ENCODE measurements around the gene MTX2. TPM values are rescaled to one million over a fixed set of nuclear protein-coding genes. Genes with fewer than 3 reads are reported as not detected.

Gene MTX2
- total RNA-seq, 1 experiment from 2014 or later: 30.8 TPM

GRCh38 chr2:176378323-176378722 is 109.1 kb downstream of the MTX2 start:
- no peak overlapping the region for H3K9ac ChIP-seq (ENCODE audit: extremely low read depth, insufficient read length, low read length)

More at GRCh38 chr2:176378323-176378722, 109.1 kb downstream of the MTX2 start:
- DNase-seq: no peak
- Histone ChIP-seq H3K56ac (ENCODE audit: insufficient read length, low read depth, low read length) (no peak overlapping the region), H2BK5ac (ENCODE audit: insufficient read length, low read length) (no peak overlapping the region), H3K4me2 (ENCODE audit: insufficient read depth, insufficient read length, low read length) (no peak overlapping the region), H3K23me2 (ENCODE audit: insufficient read length, low read depth, low read length, poor library complexity, severe bottlenecking) (no peaks in the 10 kb centered on the region), H3K79me1 (ENCODE audit: insufficient read depth, low read depth, low read length, poor library complexity, severe bottlenecking) (no peaks in the 10 kb centered on the region), H3K9me3 (ENCODE audit: control insufficient read depth, low read depth, low read length) (no peaks in the 10 kb centered on the region), H3K27me3 (ENCODE audit: insufficient read depth, low read length) (no peaks in the 10 kb centered on the region), H3K4ac (ENCODE audit: low read depth, low read length) (no peak overlapping the region), H2BK20ac (ENCODE audit: low read depth, low read length, poor library complexity, severe bottlenecking) (no peak overlapping the region), H4K20me1 (ENCODE audit: control insufficient read depth, insufficient read depth, insufficient read length) (no peaks in the 10 kb centered on the region), H2BK15ac (ENCODE audit: low read depth, low read length) (no peak overlapping the region), H2AFZ (ENCODE audit: low read length) (no peak overlapping the region), H2AK5ac (ENCODE audit: insufficient read length, low read length) (no peak overlapping the region), H3K14ac (ENCODE audit: insufficient read depth, low read length) (no peak overlapping the region), H3K27ac (ENCODE audit: insufficient read length, low read depth, low read length) (no peak overlapping the region), H4K5ac (ENCODE audit: insufficient read length, low read depth, low read length) (no peak overlapping the region), H3T11ph (ENCODE audit: low read length) (no peak overlapping the region), H3K23ac (ENCODE audit: insufficient read length, low read depth, low read length) (no peak overlapping the region), H4K91ac (ENCODE audit: insufficient read length, low read depth, low read length) (no peak overlapping the region), H3K18ac (ENCODE audit: insufficient read length, low read depth, low read length) (no peak overlapping the region), H3K79me2 (ENCODE audit: insufficient read depth, low read length) (no peaks in the 10 kb centered on the region), H2BK12ac (ENCODE audit: insufficient read length, low read depth, low read length) (no peak overlapping the region), H2BK120ac (ENCODE audit: low read depth, low read length, poor library complexity, severe bottlenecking) (no peak overlapping the region), H4K8ac (replicated peaks; ENCODE audit: insufficient read length, low read depth, low read length) (no peak overlapping the region), H3K4me1 (ENCODE audit: insufficient read depth, low read length) (no peaks in the 10 kb centered on the region)
- Mint-ChIP-seq H3K36me3 (ENCODE audit: insufficient read depth in 1 of 3, low read depth in 3 of 3) (peaks cover 6 to 16% (median 7%) of the 10 kb centered on the region in 3 experiments; a peak in 6 of 7 replicates), H3K27ac (no peak overlapping the region), H3K9me3 (peaks cover 11 to 16% of the 10 kb centered on the region in 2 experiments), H3K4me1 (no peaks in the 10 kb centered on the region), H3K27me3 (ENCODE audit: low read depth) (no peaks in the 10 kb centered on the region; the same call in 1 of the 2 replicates), H3K4me3 (no peak overlapping the region)
- WGBS (ENCODE audit: extremely low coverage, insufficient read length, low lambda C conversion rate): no CpG with 5 or more reads among the region's 1 CpG
- TF ChIP-seq CTCF (conservative IDR thresholded peaks at IDR 0.05): no peak
